ENCODE data around the gene TBL1XR1. TPM values are rescaled to one million over a fixed set of nuclear protein-coding genes. Genes with fewer than 3 reads are reported as not detected.

The TBL1XR1 gene
- total RNA-seq, 4 donors from 2014 or later = 51.6 to 91.1 (median 66.0) TPM

- no peak for DNase-seq (ENCODE audit: low spot score in 2 of 2)
- no peak overlapping the region for H3K4me3 ChIP-seq (ENCODE audit: low read depth, poor library complexity, severe bottlenecking)
- TF ChIP-seq POLR2A (IDR thresholded peaks at IDR 0.05) = no peak
- TF ChIP-seq, protein P1, sequence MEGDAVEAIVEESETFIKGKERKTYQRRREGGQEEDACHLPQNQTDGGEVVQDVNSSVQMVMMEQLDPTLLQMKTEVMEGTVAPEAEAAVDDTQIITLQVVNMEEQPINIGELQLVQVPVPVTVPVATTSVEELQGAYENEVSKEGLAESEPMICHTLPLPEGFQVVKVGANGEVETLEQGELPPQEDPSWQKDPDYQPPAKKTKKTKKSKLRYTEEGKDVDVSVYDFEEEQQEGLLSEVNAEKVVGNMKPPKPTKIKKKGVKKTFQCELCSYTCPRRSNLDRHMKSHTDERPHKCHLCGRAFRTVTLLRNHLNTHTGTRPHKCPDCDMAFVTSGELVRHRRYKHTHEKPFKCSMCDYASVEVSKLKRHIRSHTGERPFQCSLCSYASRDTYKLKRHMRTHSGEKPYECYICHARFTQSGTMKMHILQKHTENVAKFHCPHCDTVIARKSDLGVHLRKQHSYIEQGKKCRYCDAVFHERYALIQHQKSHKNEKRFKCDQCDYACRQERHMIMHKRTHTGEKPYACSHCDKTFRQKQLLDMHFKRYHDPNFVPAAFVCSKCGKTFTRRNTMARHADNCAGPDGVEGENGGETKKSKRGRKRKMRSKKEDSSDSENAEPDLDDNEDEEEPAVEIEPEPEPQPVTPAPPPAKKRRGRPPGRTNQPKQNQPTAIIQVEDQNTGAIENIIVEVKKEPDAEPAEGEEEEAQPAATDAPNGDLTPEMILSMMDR (IDR thresholded peaks at IDR 0.05) = no peak
- WGBS, 2 donors = 70 to 75% methylated on average over 2 of the region's 2 CpGs
- intact Hi-C loops (cut with DNase I; ENCODE audit: low total_unique reads) = no loop called here
These were observed 86.9 kb downstream of the TBL1XR1 start for GRCh38 chr3:177110386-177110785.

DNA sequence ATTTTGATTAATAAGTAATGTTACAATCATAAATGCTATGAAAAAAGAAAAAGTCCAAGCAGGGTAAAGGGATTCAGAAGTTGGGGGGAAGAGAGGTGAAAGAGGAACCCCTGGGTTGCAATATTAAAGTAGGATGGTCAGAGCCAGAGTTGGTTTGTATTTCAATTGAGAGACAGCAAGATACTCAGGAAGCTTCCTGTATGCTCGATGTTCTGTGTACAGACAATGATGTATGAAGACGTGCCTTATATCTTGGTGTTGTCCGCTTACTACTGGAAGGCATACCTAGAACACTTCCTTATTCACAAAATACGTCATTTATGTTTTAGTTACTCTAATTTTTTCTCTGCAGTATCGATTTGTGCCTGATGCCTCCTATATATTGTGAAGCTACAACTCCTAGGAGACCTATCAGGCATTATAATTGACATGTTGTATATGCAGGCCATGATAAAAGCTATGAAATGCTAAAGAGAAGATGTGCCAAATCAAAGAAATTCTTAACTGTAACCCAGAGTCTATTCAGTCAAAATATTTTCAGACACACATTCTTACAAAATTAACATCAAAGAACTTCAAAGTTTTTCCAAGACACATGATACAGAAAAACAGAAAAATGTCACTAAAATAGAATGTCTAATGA lies 87.5 kb downstream of the TBL1XR1 start:
- no peak overlapping the region for H3K4me3 ChIP-seq (ENCODE audit: low read depth, poor library complexity, severe bottlenecking)
- WGBS, 2 donors = 62 to 72% methylated on average over 5 of the region's 5 CpGs
- TF ChIP-seq, protein P1 (IDR thresholded peaks at IDR 0.05) = no peak
- intact Hi-C loops (cut with DNase I; ENCODE audit: low total_unique reads) = no loop called here
- DNase-seq (ENCODE audit: low spot score in 2 of 2) = no peak

DNA sequence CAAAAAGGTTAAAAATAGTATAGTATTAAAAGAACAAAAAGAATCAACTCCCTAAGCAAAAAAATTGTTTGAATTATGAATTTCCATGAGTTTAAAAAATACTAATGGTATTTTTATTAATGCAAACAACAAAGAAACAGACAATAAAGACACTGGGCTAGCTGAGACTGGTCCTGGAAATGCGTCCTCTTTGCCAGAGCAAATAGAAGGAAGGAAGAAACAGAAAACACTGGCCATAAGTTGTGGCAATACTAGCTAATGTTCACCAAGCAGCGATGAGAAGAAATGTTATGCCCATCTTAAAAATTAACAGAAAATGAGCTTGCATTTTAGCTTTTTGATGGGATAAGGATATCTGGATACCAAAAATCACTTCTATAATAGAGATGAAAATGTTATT lies 88.6 kb downstream of the TBL1XR1 start:
- no peak overlapping the region for H3K4me3 ChIP-seq (ENCODE audit: low read depth, poor library complexity, severe bottlenecking)
- TF ChIP-seq, protein P1 (IDR thresholded peaks at IDR 0.05) = no peak
- no peak for TF ChIP-seq POLR2A (IDR thresholded peaks at IDR 0.05)
- intact Hi-C loops (cut with DNase I; ENCODE audit: low total_unique reads) = no loop called here
- WGBS, 2 donors = 50 to 53% methylated on average over 2 of the region's 2 CpGs
- DNase-seq (ENCODE audit: low spot score in 2 of 2) = no peak

GRCh38 chr3:177107461-177108239 lies 89.6 kb downstream of the TBL1XR1 start:
- DNase-seq (ENCODE audit: low spot score in 2 of 2) = no peak
- 73 to 74% methylated on average over 6 of the region's 6 CpGs for WGBS, 2 donors
- intact Hi-C loops (cut with DNase I; ENCODE audit: low total_unique reads) = no loop called here
- no peak overlapping the region for H3K4me3 ChIP-seq (ENCODE audit: low read depth, poor library complexity, severe bottlenecking)
- TF ChIP-seq POLR2A (IDR thresholded peaks at IDR 0.05) = no peak
- TF ChIP-seq, protein P1 (IDR thresholded peaks at IDR 0.05) = no peak

DNA sequence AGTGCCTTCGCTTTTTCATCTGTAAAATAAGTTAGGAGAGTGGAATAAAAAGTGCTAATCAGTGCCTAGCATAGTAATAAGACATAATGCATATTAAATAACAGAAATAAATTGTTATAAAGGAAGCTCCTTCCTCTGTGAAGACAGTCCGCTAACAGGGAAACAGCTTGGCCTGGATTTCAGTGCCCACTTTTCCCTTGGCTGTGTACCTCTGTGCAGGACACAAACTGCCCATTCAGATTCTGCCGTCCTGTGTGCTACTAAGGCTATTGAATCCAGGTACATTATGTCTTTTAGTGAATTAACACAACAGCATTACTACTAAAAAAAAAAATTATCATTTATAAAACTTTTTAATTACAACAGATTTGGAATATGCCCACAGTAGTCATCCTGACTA lies 90.7 kb downstream of the TBL1XR1 start:
- intact Hi-C loops (cut with DNase I; ENCODE audit: low total_unique reads) = no loop called here
- WGBS, 2 donors = 88 to 94% methylated on average over 3 of the region's 3 CpGs
- TF ChIP-seq POLR2A (IDR thresholded peaks at IDR 0.05) = no peak
- TF ChIP-seq, protein P1 (IDR thresholded peaks at IDR 0.05) = no peak
- DNase-seq (ENCODE audit: low spot score in 2 of 2) = no peak
- H3K4me3 ChIP-seq (ENCODE audit: low read depth, poor library complexity, severe bottlenecking) = no peak overlapping the region
